AG04449 (cell line): Measurements from ENCODE around the gene SLC8A3.

Experiments used
- CTCF ChIA-PET: fragments of 350-600 bp; formaldehyde crosslinking; extraction: SDS; loops from one replicate; lab custom pipeline; 2021; ENCODE audit warnings: antibody characterized with exemption; lab: Yijun Ruan, JAX
- POLR2A ChIA-PET: fragments of 400-600, 350-600 bp; formaldehyde crosslinking; extraction: SDS; loops from one replicate; lab custom pipeline; 2020; ENCODE audit warnings: antibody characterized with exemption, inconsistent platforms; lab: Yijun Ruan, JAX
- DNase-seq: peaks from one replicate; pipeline ENCODE4 v3.0.0-alpha.2; 2010; ENCODE audit warnings: low read depth, low spot score
- H3K4me3 ChIP-seq: 2 replicates; pipeline ENCODE4 v1.5.1; 2011; ENCODE audit warnings: low read depth, mild to moderate bottlenecking, control low read depth, low read length
- TF ChIP-seq, protein P1 (sequence below): IDR thresholded peaks from one replicate; pipeline ENCODE4 v1.5.1; 2011; ENCODE audit warnings: mild to moderate bottlenecking, moderate library complexity, low read length, control low read depth, inconsistent platforms; ENCODE audit not compliant: insufficient read depth; ENCODE audit errors: missing control alignments

The SLC8A3 gene

GRCh38 chr14:69999261-69999674 is 189.5 kb downstream of the SLC8A3 start:
- DNase-seq: no peak
- CTCF ChIA-PET: interaction anchor here (0.8 kb wide), 1 partner anchor 181 kb away, joined by 3 read pairs; no protein-coding TSS in a partner anchor
- H3K4me3 ChIP-seq: no peak overlapping the region
- POLR2A ChIA-PET: no interaction called here
- TF ChIP-seq, protein P1, sequence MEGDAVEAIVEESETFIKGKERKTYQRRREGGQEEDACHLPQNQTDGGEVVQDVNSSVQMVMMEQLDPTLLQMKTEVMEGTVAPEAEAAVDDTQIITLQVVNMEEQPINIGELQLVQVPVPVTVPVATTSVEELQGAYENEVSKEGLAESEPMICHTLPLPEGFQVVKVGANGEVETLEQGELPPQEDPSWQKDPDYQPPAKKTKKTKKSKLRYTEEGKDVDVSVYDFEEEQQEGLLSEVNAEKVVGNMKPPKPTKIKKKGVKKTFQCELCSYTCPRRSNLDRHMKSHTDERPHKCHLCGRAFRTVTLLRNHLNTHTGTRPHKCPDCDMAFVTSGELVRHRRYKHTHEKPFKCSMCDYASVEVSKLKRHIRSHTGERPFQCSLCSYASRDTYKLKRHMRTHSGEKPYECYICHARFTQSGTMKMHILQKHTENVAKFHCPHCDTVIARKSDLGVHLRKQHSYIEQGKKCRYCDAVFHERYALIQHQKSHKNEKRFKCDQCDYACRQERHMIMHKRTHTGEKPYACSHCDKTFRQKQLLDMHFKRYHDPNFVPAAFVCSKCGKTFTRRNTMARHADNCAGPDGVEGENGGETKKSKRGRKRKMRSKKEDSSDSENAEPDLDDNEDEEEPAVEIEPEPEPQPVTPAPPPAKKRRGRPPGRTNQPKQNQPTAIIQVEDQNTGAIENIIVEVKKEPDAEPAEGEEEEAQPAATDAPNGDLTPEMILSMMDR: no peak

- H3K4me3 ChIP-seq: no peak overlapping the region
- POLR2A ChIA-PET: no interaction called here
- no peak for DNase-seq
- CTCF ChIA-PET: no interaction called here
- TF ChIP-seq, protein P1: no peak
These were observed 190.9 kb downstream of the SLC8A3 start for GRCh38 chr14:69997849-69998248.

- POLR2A ChIA-PET: no interaction called here
- H3K4me3 ChIP-seq: no peak overlapping the region
- DNase-seq: no peak
- CTCF ChIA-PET: no interaction called here
- TF ChIP-seq, protein P1: no peak
These were observed 192.5 kb downstream of the SLC8A3 start for GRCh38 chr14:69996216-69996615.
